WTC11 (cell line): ENCODE measurements around the gene CACNA1B.
"Not testable (repeated sequence)": the region's sequence is repeated elsewhere in the genome, so short reads cannot be mapped to it uniquely, and the experiment has no call there.

Experiments
- ATF2 ChIP-seq: sonication (generic); formaldehyde crosslinking; IDR thresholded peaks from 2 replicates; pipeline ENCODE4 v1.8.1; 2022; ENCODE audit warnings: low read depth, missing genetic modification reagents, borderline replicate concordance
- CREB1 ChIP-seq: sonication (generic); formaldehyde crosslinking; IDR thresholded peaks from 2 replicates; pipeline ENCODE4 v1.8.0; 2023; ENCODE audit warnings: mild to moderate bottlenecking, missing genetic modification reagents
- CTCF ChIP-seq: fragments of 200-600 bp; IDR thresholded peaks from 2 replicates; pipeline ENCODE4 v1.8.0; 2022; ENCODE audit warnings: antibody characterized with exemption
- E2F1 ChIP-seq: sonication (generic); formaldehyde crosslinking; IDR thresholded peaks from 2 replicates; pipeline ENCODE4 v1.8.0; 2022; ENCODE audit warnings: mild to moderate bottlenecking, missing genetic modification reagents
- MAX ChIP-seq: sonication (generic); formaldehyde crosslinking; IDR thresholded peaks from 2 replicates; pipeline ENCODE4 v1.8.0; 2022; ENCODE audit warnings: mild to moderate bottlenecking, missing genetic modification reagents
- NFYB ChIP-seq: sonication (generic); formaldehyde crosslinking; conservative IDR thresholded peaks from 2 replicates; pipeline ENCODE4 v1.8.0; 2022; ENCODE audit warnings: low read depth, missing genetic modification reagents
- NR3C1 ChIP-seq: sonication (generic); formaldehyde crosslinking; conservative IDR thresholded peaks from 2 replicates; pipeline ENCODE4 v1.8.1; 2023; ENCODE audit warnings: low read depth, mild to moderate bottlenecking, missing genetic modification reagents
- PRDM15 ChIP-seq: sonication (generic); formaldehyde crosslinking; IDR thresholded peaks from 2 replicates; pipeline ENCODE4 v1.8.0; 2022; ENCODE audit warnings: missing genetic modification reagents
- ZNF232 ChIP-seq: sonication (generic); formaldehyde crosslinking; IDR thresholded peaks from 2 replicates; pipeline ENCODE4 v1.8.0; 2022; ENCODE audit warnings: mild to moderate bottlenecking, missing genetic modification reagents

GRCh38 chr9:138143491-138143890, 265.9 kb downstream of the CACNA1B start:
- TF ChIP-seq MAX (CRISPR knock-in tag); CTCF; ATF2 (CRISPR knock-in tag); NR3C1 (CRISPR knock-in tag); NFYB (CRISPR knock-in tag); E2F1 (CRISPR knock-in tag); ZNF232 (CRISPR knock-in tag); PRDM15; CREB1 (CRISPR knock-in tag): not testable (repeated sequence)
